Measurements from ENCODE around the gene BPIFB6. TPM values are rescaled to one million over a fixed set of nuclear protein-coding genes. Genes with fewer than 3 reads are reported as not detected.

The BPIFB6 gene
- total and polyA plus RNA-seq, 7 experiments from 2014 or later: not detected

- Mint-ChIP-seq H3K9me3 (peaks cover 0 to 22% (median 7%) of the 10 kb centered on the region in 11 donors), H3K4me3 (peak overlapping the region in 7 of 10 donors; percentile 27 to 68 (median 54)), H3K27ac (peak overlapping the region in 7 of 9 donors; percentile 26 to 86 (median 54)), H3K36me3 (peaks cover 3 to 17% (median 8%) of the 10 kb centered on the region in 5 donors), H3K4me1 (peaks cover 6 to 54% (median 44%) of the 10 kb centered on the region in 7 donors), H3K27me3 (peaks cover 0 to 2% (median 0%) of the 10 kb centered on the region in 5 donors)
- no peak overlapping the region for H3K4me3 ChIP-seq (ENCODE audit: low read length)
- ATAC-seq (no peak), DNase-seq (peak in 3 of 9 donors; percentile 16 to 34 (median 18))
- H3K4me1 ChIP-seq (ENCODE audit: control insufficient read depth in 2 of 2, insufficient read depth in 2 of 2, low read length in 2 of 2): peaks cover 0 to 33% of the 10 kb centered on the region in 2 donors
- CTCF ChIA-PET: interaction anchor here (0.9 to 1.7 kb wide), 3 partner anchors 25 to 64 kb away, joined by 3 to 5 read pairs (median 3); no protein-coding TSS in a partner anchor
- H3K9me3 ChIP-seq (ENCODE audit: control insufficient read depth in 2 of 3, low read length in 3 of 3): peaks cover 0 to 5% (median 0%) of the 10 kb centered on the region in 3 experiments
- intact Hi-C loops (cut with micrococcal nuclease): loop anchor here in 1 of 2 donors (10.0 kb wide), 1 partner anchor 47 kb away; no protein-coding TSS in a partner anchor
- no peak overlapping the region for H3K27ac ChIP-seq (ENCODE audit: low read depth, low read length)
- POLR2A ChIA-PET: interaction anchor here (1.1 to 2.6 kb wide), 4 partner anchors 13 to 31 kb away, joined by 3 to 14 read pairs (median 8); partner anchors contain the start of gene SUN5
- no peaks in the 10 kb centered on the region for H3K27me3 ChIP-seq (ENCODE audit: control insufficient read depth in 2 of 2, insufficient read depth in 2 of 2, low read length in 2 of 2)
- H3K36me3 ChIP-seq (ENCODE audit: control insufficient read depth in 2 of 3, insufficient read depth in 3 of 3, low read length in 3 of 3): no peaks in the 10 kb centered on the region
These were observed 40.1 kb upstream of the BPIFB6 start for GRCh38 chr20:32991383-32991782.

- H3K36me3 ChIP-seq (ENCODE audit: control insufficient read depth in 2 of 3, insufficient read depth in 3 of 3, low read length in 3 of 3): no peaks in the 10 kb centered on the region
- DNase-seq (no peak), ATAC-seq (no peak)
- Mint-ChIP-seq H3K36me3 (peaks cover 5 to 20% (median 8%) of the 10 kb centered on the region in 5 donors), H3K9me3 (peaks cover 0 to 28% (median 7%) of the 10 kb centered on the region in 11 donors), H3K27me3 (peaks cover 0 to 2% (median 0%) of the 10 kb centered on the region in 5 donors), H3K27ac (peak overlapping the region in 6 of 9 donors; percentile 28 to 64 (median 46)), H3K4me3 (peak overlapping the region in 7 of 10 donors; percentile 27 to 60 (median 41)), H3K4me1 (peaks cover 8 to 56% (median 48%) of the 10 kb centered on the region in 7 donors)
- ChIA-PET CTCF (interaction anchor here (1.0 to 1.7 kb wide), 3 partner anchors 12 to 46 kb away, joined by 3 to 5 read pairs (median 3); partner anchors contain the start of gene SUN5), POLR2A (interaction anchor here (1.1 to 2.6 kb wide), 4 partner anchors 12 to 32 kb away, joined by 3 to 14 read pairs (median 8); partner anchors contain the start of gene SUN5)
- no peaks in the 10 kb centered on the region for H3K27me3 ChIP-seq (ENCODE audit: control insufficient read depth in 2 of 2, insufficient read depth in 2 of 2, low read length in 2 of 2)
- no peak overlapping the region for H3K4me3 ChIP-seq (ENCODE audit: low read length)
- no peak overlapping the region for H3K27ac ChIP-seq (ENCODE audit: low read depth, low read length)
- peaks cover 0 to 37% of the 10 kb centered on the region in 2 donors for H3K4me1 ChIP-seq (ENCODE audit: control insufficient read depth in 2 of 2, insufficient read depth in 2 of 2, low read length in 2 of 2)
- H3K9me3 ChIP-seq (ENCODE audit: control insufficient read depth in 2 of 3, low read length in 3 of 3): peaks cover 0 to 5% (median 0%) of the 10 kb centered on the region in 3 experiments
- intact Hi-C loops (cut with micrococcal nuclease): loop anchor here (2.0 to 10.0 kb wide), 2 partner anchors 19 to 47 kb away; no protein-coding TSS in a partner anchor
These were observed 39.4 kb upstream of the BPIFB6 start for GRCh38 chr20:32991792-32992641.

GRCh38 chr20:32993496-32994050 is 37.9 kb upstream of the BPIFB6 start:
- Histone ChIP-seq H3K27me3 (ENCODE audit: control insufficient read depth in 2 of 2, insufficient read depth in 2 of 2, low read length in 2 of 2) (no peaks in the 10 kb centered on the region), H3K4me1 (ENCODE audit: control insufficient read depth in 2 of 2, insufficient read depth in 2 of 2, low read length in 2 of 2) (peaks cover 0 to 37% of the 10 kb centered on the region in 2 donors), H3K36me3 (ENCODE audit: control insufficient read depth in 2 of 3, insufficient read depth in 3 of 3, low read length in 3 of 3) (no peaks in the 10 kb centered on the region), H3K9me3 (ENCODE audit: control insufficient read depth in 2 of 3, low read length in 3 of 3) (peaks cover 0 to 5% (median 0%) of the 10 kb centered on the region in 3 experiments), H3K27ac (ENCODE audit: low read depth, low read length) (no peak overlapping the region), H3K4me3 (ENCODE audit: low read length) (no peak overlapping the region)
- Mint-ChIP-seq H3K4me3 (peak overlapping the region in 6 of 10 donors; percentile 4 to 37 (median 24)), H3K27me3 (peaks cover 0 to 2% (median 0%) of the 10 kb centered on the region in 5 donors), H3K36me3 (peaks cover 5 to 20% (median 8%) of the 10 kb centered on the region in 5 donors), H3K9me3 (peaks cover 0 to 30% (median 7%) of the 10 kb centered on the region in 11 donors), H3K4me1 (peaks cover 12 to 65% (median 57%) of the 10 kb centered on the region in 7 donors), H3K27ac (peak overlapping the region in 8 of 9 donors; percentile 1 to 91 (median 68))
- intact Hi-C loops (cut with micrococcal nuclease): loop anchor here (2.0 to 10.0 kb wide), 2 partner anchors 21 to 49 kb away; no protein-coding TSS in a partner anchor
- POLR2A ChIA-PET: interaction anchor here (0.8 to 1.3 kb wide), 4 partner anchors 11 to 26 kb away, joined by 3 read pairs; partner anchors contain the start of gene SUN5
- DNase-seq: peak in 6 of 9 donors; percentile 27 to 62 (median 42)
- CTCF ChIA-PET: interaction anchor here (0.6 to 1.5 kb wide), 3 partner anchors 11 to 57 kb away, joined by 3 to 4 read pairs (median 3); partner anchors contain the start of gene SUN5
- ATAC-seq: peak; percentile 65

- DNase-seq (no peak), ATAC-seq (no peak)
- Mint-ChIP-seq H3K4me3 (no peak overlapping the region), H3K27ac (peak overlapping the region in 1 of 9 donors; percentile 26), H3K4me1 (peaks cover 12 to 74% (median 64%) of the 10 kb centered on the region in 7 donors), H3K36me3 (peaks cover 5 to 20% (median 8%) of the 10 kb centered on the region in 5 donors), H3K27me3 (peaks cover 0 to 2% (median 0%) of the 10 kb centered on the region in 5 donors), H3K9me3 (peaks cover 0 to 30% (median 7%) of the 10 kb centered on the region in 11 donors)
- no peak overlapping the region for H3K27ac ChIP-seq (ENCODE audit: low read depth, low read length)
- intact Hi-C loops (cut with micrococcal nuclease): loop anchor here in 1 of 2 donors (10.0 kb wide), 1 partner anchor 51 kb away; no protein-coding TSS in a partner anchor
- peaks cover 0 to 5% (median 0%) of the 10 kb centered on the region in 3 experiments for H3K9me3 ChIP-seq (ENCODE audit: control insufficient read depth in 2 of 3, low read length in 3 of 3)
- no peak overlapping the region for H3K4me3 ChIP-seq (ENCODE audit: low read length)
- no peaks in the 10 kb centered on the region for H3K36me3 ChIP-seq (ENCODE audit: control insufficient read depth in 2 of 3, insufficient read depth in 3 of 3, low read length in 3 of 3)
- H3K27me3 ChIP-seq (ENCODE audit: control insufficient read depth in 2 of 2, insufficient read depth in 2 of 2, low read length in 2 of 2): no peaks in the 10 kb centered on the region
- ChIA-PET CTCF (interaction anchor here (1.1 kb wide), 2 partner anchors 10 to 50 kb away, joined by 3 read pairs; no protein-coding TSS in a partner anchor), POLR2A (interaction anchor here (0.7 kb wide), 1 partner anchor 91 kb away, joined by 3 read pairs; no protein-coding TSS in a partner anchor)
- H3K4me1 ChIP-seq (ENCODE audit: control insufficient read depth in 2 of 2, insufficient read depth in 2 of 2, low read length in 2 of 2): peaks cover 0 to 31% of the 10 kb centered on the region in 2 donors
These were observed 35.6 kb upstream of the BPIFB6 start for GRCh38 chr20:32995802-32996201.

- no peak overlapping the region for H3K4me3 ChIP-seq (ENCODE audit: low read length)
These were observed 34.0 kb upstream of the BPIFB6 start for GRCh38 chr20:32997431-32997830.

More at GRCh38 chr20:32997431-32997830, 34.0 kb upstream of the BPIFB6 start:
- peaks cover 4 to 17% (median 6%) of the 10 kb centered on the region in 5 donors for H3K36me3 Mint-ChIP-seq
- peak overlapping the region in 2 of 9 donors; percentile 27 to 36 for H3K27ac Mint-ChIP-seq
- H3K4me3 Mint-ChIP-seq: peak overlapping the region in 3 of 10 donors; percentile 1 to 36 (median 25)
- POLR2A ChIA-PET: no interaction called here
- no peaks in the 10 kb centered on the region for H3K27me3 ChIP-seq (ENCODE audit: control insufficient read depth in 2 of 2, insufficient read depth in 2 of 2, low read length in 2 of 2)
- H3K4me1 Mint-ChIP-seq: peaks cover 9 to 73% (median 62%) of the 10 kb centered on the region in 7 donors
- H3K27ac ChIP-seq (ENCODE audit: low read depth, low read length): no peak overlapping the region
- H3K36me3 ChIP-seq (ENCODE audit: control insufficient read depth in 2 of 3, insufficient read depth in 3 of 3, low read length in 3 of 3): no peaks in the 10 kb centered on the region
- peaks cover 0 to 30% (median 7%) of the 10 kb centered on the region in 11 donors for H3K9me3 Mint-ChIP-seq
- ATAC-seq (no peak), DNase-seq (no peak)
- H3K27me3 Mint-ChIP-seq: no peaks in the 10 kb centered on the region
- CTCF ChIA-PET: interaction anchor here (1.0 kb wide), 1 partner anchor 53 kb away, joined by 3 read pairs; no protein-coding TSS in a partner anchor
- H3K4me1 ChIP-seq (ENCODE audit: control insufficient read depth in 2 of 2, insufficient read depth in 2 of 2, low read length in 2 of 2): peaks cover 0 to 20% of the 10 kb centered on the region in 2 donors
- peaks cover 0 to 5% (median 0%) of the 10 kb centered on the region in 3 experiments for H3K9me3 ChIP-seq (ENCODE audit: control insufficient read depth in 2 of 3, low read length in 3 of 3)
- intact Hi-C loops (cut with micrococcal nuclease): loop anchor here in 1 of 2 donors (10.0 kb wide), 1 partner anchor 53 kb away; no protein-coding TSS in a partner anchor

Measured in naive thymus-derived CD4-positive, alpha-beta T cell (primary cell).